HL-60 (cell line): Measurements from ENCODE around the gene PTPRD.

Experiments
- DNase-seq, 2 experiments: peaks; one replicate each; pipeline ENCODE4 v3.0.0-alpha.2; 2010 to 2020; ENCODE audit warnings: low read depth in 1 of 2, low spot score in 1 of 2
- H3K27ac ChIP-seq: fragments of 250-450 bp; sonication (Bioruptor Pico); replicated peaks from 2 replicates; pipeline ENCODE4 v1.5.1; 2020; ENCODE audit warnings: mild to moderate bottlenecking, moderate library complexity
- H3K27me3 ChIP-seq: fragments of 250-450 bp; sonication (Bioruptor Pico); 2 replicates; pipeline ENCODE4 v1.5.1; 2021; ENCODE audit warnings: mild to moderate bottlenecking, moderate library complexity; ENCODE audit not compliant: insufficient read depth, poor library complexity, severe bottlenecking
- H3K4me3 ChIP-seq: replicated peaks from 2 replicates; pipeline ENCODE4 v1.5.1; 2011; ENCODE audit warnings: mild to moderate bottlenecking, control low read depth, low read length; ENCODE audit not compliant: insufficient read depth
- CTCF ChIP-seq: IDR thresholded peaks from one replicate; pipeline ENCODE4 v1.5.1; 2011; ENCODE audit warnings: low read length, control low read depth, inconsistent platforms; ENCODE audit not compliant: insufficient read depth
- GABPA ChIP-seq: IDR thresholded peaks from 2 replicates; pipeline ENCODE4 v1.6.1; 2012; ENCODE audit warnings: low read depth
- POLR2AphosphoS5 ChIP-seq: IDR thresholded peaks from 2 replicates; pipeline ENCODE4 v1.6.1; 2012; ENCODE audit warnings: low read depth
- REST ChIP-seq: IDR thresholded peaks from 2 replicates; pipeline ENCODE4 v1.6.1; 2012; ENCODE audit warnings: low read depth; ENCODE audit not compliant: insufficient replicate concordance
- SPI1 ChIP-seq: IDR thresholded peaks from 2 replicates; pipeline ENCODE4 v1.6.1; 2012; ENCODE audit warnings: low read depth, mild to moderate bottlenecking, borderline replicate concordance

PTPRD gene

GRCh38 chr9:10268531-10269485, 344.0 kb downstream of the PTPRD start:
- H3K4me3 ChIP-seq, result no peak overlapping the region
- no peak overlapping the region for H3K27ac ChIP-seq
- no peaks in the 10 kb centered on the region for H3K27me3 ChIP-seq
- peak in 1 of 2 experiments; percentile 12 for DNase-seq
- TF ChIP-seq POLR2AphosphoS5 (no peak), CTCF (peak; percentile 10)

- TF ChIP-seq CTCF, result no peak
- Histone ChIP-seq H3K4me3 (no peak overlapping the region), H3K27me3 (no peaks in the 10 kb centered on the region), H3K27ac (no peak overlapping the region)
- no peak for DNase-seq
Observed at GRCh38 chr9:10265153-10265631, 347.6 kb downstream of the PTPRD start.

- TF ChIP-seq SPI1 (no peak), GABPA (no peak), POLR2AphosphoS5 (no peak), REST (no peak), CTCF (no peak)
- H3K4me3 ChIP-seq, result no peak overlapping the region
- H3K27me3 ChIP-seq, result no peaks in the 10 kb centered on the region
- DNase-seq, result no peak
- H3K27ac ChIP-seq, result no peak overlapping the region
Observed at GRCh38 chr9:10260501-10260900, 352.3 kb downstream of the PTPRD start.

- Histone ChIP-seq H3K27me3 (no peaks in the 10 kb centered on the region), H3K4me3 (no peak overlapping the region), H3K27ac (no peak overlapping the region)
- DNase-seq, result no peak
- TF ChIP-seq SPI1, result no peak
- TF ChIP-seq CTCF, result no peak
- TF ChIP-seq POLR2AphosphoS5, result no peak
- no peak for TF ChIP-seq GABPA
- no peak for TF ChIP-seq REST
Observed at GRCh38 chr9:10259668-10260067, 353.1 kb downstream of the PTPRD start.
